HG02852 (cell line): ENCODE data around the gene ITGA3.

ENCODE experiments used
- ATAC-seq: cut with Tn5 transposase; IDR thresholded peaks from one replicate; pipeline ENCODE4 v1.9.1; 2021; ENCODE audit warnings: mild to moderate bottlenecking, moderate library complexity; ENCODE audit not compliant: unreplicated experiment

The ITGA3 gene

GRCh38 chr17:50066995-50067394, 11.1 kb downstream of the ITGA3 start:
- ATAC-seq = no peak

- ATAC-seq = no peak
Measured at GRCh38 chr17:50067996-50068395, 12.1 kb downstream of the ITGA3 start.

- no peak for ATAC-seq
Measured at GRCh38 chr17:50070908-50071680, 15.2 kb downstream of the ITGA3 start.

GRCh38 chr17:50071692-50072091, 15.8 kb downstream of the ITGA3 start:
- ATAC-seq = no peak

GRCh38 chr17:50072130-50072529, 16.2 kb downstream of the ITGA3 start:
- ATAC-seq = no peak

GRCh38 chr17:50072925-50073324, 17.0 kb downstream of the ITGA3 start:
- ATAC-seq = no peak

- no peak for ATAC-seq
Measured at GRCh38 chr17:50074227-50074626, 18.3 kb downstream of the ITGA3 start.

GRCh38 chr17:50075446-50076032, 19.6 kb downstream of the ITGA3 start:
- ATAC-seq = no peak

GRCh38 chr17:50076221-50076590, 20.3 kb downstream of the ITGA3 start:
- ATAC-seq = no peak

GRCh38 chr17:50076591-50077235, 20.8 kb downstream of the ITGA3 start:
- no peak for ATAC-seq

GRCh38 chr17:50078430-50078829, 22.5 kb downstream of the ITGA3 start:
- no peak for ATAC-seq

GRCh38 chr17:50079334-50080095, 23.6 kb downstream of the ITGA3 start:
- no peak for ATAC-seq

- ATAC-seq = no peak
Measured at GRCh38 chr17:50080096-50080480, 24.2 kb downstream of the ITGA3 start.

- ATAC-seq = no peak
Measured at GRCh38 chr17:50080827-50081226, 24.9 kb downstream of the ITGA3 start.

GRCh38 chr17:50081757-50082156, 25.8 kb downstream of the ITGA3 start:
- no peak for ATAC-seq

- peak; percentile 69 for ATAC-seq
Measured at GRCh38 chr17:50087246-50087911, 31.5 kb downstream of the ITGA3 start.

GRCh38 chr17:50087912-50088405, 32.0 kb downstream of the ITGA3 start:
- ATAC-seq = no peak

- ATAC-seq = no peak
Measured at GRCh38 chr17:50088952-50089825, 33.3 kb downstream of the ITGA3 start.

- no peak for ATAC-seq
Measured at GRCh38 chr17:50090071-50090470, 34.2 kb downstream of the ITGA3 start.
